CD4-positive, alpha-beta T cell (primary cell): Measurements from ENCODE around the gene FBXL17. TPM values are rescaled to one million over a fixed set of nuclear protein-coding genes. Genes with fewer than 3 reads are reported as not detected.

Experiments used
- ATAC-seq: fragments of 200-7000 bp; cut with Tn5 transposase; one replicate; pipeline ENCODE4 v1.10.0; 2022; ENCODE audit warnings: mild to moderate bottlenecking; ENCODE audit not compliant: poor library complexity
- CTCF ChIA-PET: fragments of 350-600 bp; sonication (Branson Sonifier 250); formaldehyde crosslinking; loops from one replicate; lab custom pipeline; 2021; ENCODE audit warnings: antibody characterized with exemption, inconsistent platforms; lab: Charles Lee
- POLR2A ChIA-PET: fragments of 350-600 bp; sonication (Branson Sonifier 250); formaldehyde crosslinking; loops from one replicate; lab custom pipeline; 2021; ENCODE audit warnings: antibody characterized with exemption, inconsistent platforms; lab: Charles Lee
- DNase-seq, 14 experiments: peaks; one replicate each; pipeline ENCODE4 v3.0.0-alpha.2; 2013 to 2020; ENCODE audit warnings: mixed read lengths in 2 of 14
- H3K27ac ChIP-seq, 2 donors: one replicate each; pipeline versions ENCODE4 v1.5.1 to v1.7.0; 2013; ENCODE audit warnings: low read length in 2 of 2, low read depth in 1 of 2, mild to moderate bottlenecking in 1 of 2
- H3K27me3 ChIP-seq, 2 experiments: 1 replicate in 1 of 2; 2 replicates in 1 of 2; pipeline versions ENCODE4 v1.6.1 to v1.7.0; 2013; ENCODE audit warnings: low read length in 2 of 2, control low read depth in 1 of 2, mild to moderate bottlenecking in 1 of 2, moderate library complexity in 1 of 2; ENCODE audit not compliant: insufficient read depth in 2 of 2, control insufficient read depth in 1 of 2
- H3K36me3 ChIP-seq: one replicate; pipeline ENCODE4 v1.6.1; 2013; ENCODE audit warnings: low read length, control low read depth; ENCODE audit not compliant: insufficient read depth
- H3K4me1 ChIP-seq: one replicate; pipeline ENCODE4 v1.6.1; 2013; ENCODE audit warnings: low read length, control low read depth; ENCODE audit not compliant: insufficient read depth
- H3K4me3 ChIP-seq: one replicate; pipeline ENCODE4 v1.5.1; 2013; ENCODE audit warnings: mild to moderate bottlenecking, low read length, moderate library complexity
- H3K9me3 ChIP-seq, 2 experiments: 1 replicate in 1 of 2; 2 replicates in 1 of 2; pipeline versions ENCODE4 v1.6.1 to v1.7.0; 2013; ENCODE audit warnings: low read length in 2 of 2, mild to moderate bottlenecking in 2 of 2, control low read depth in 1 of 2, moderate library complexity in 1 of 2; ENCODE audit not compliant: control insufficient read depth in 1 of 2, insufficient read depth in 1 of 2
- H3K27ac Mint-ChIP-seq: one replicate; pipeline ENCODE4 v1.8.0; 2020; ENCODE audit warnings: mixed read lengths
- H3K27me3 Mint-ChIP-seq: one replicate; pipeline ENCODE4 v1.8.0; 2021; ENCODE audit warnings: mixed read lengths
- H3K36me3 Mint-ChIP-seq: one replicate; pipeline ENCODE4 v1.8.0; 2021; ENCODE audit warnings: low read depth, mixed read lengths
- H3K4me1 Mint-ChIP-seq: one replicate; pipeline ENCODE4 v1.8.0; 2021; ENCODE audit warnings: low read depth, mixed read lengths
- H3K4me3 Mint-ChIP-seq: one replicate; pipeline ENCODE4 v1.8.0; 2020; ENCODE audit warnings: mild to moderate bottlenecking, mixed read lengths
- H3K9me3 Mint-ChIP-seq: one replicate; pipeline ENCODE4 v1.8.0; 2020; ENCODE audit warnings: mixed read lengths
- CTCF ChIP-seq: fragments of 200-600 bp; IDR thresholded peaks from one replicate; pipeline ENCODE4 v1.8.0; 2022; ENCODE audit warnings: antibody characterized with exemption, mild to moderate bottlenecking
- intact Hi-C, 2 experiments: fragments of 100-400 bp; cut with DNase I in 1 of 2; cut with micrococcal nuclease in 1 of 2; formaldehyde crosslinking; loops; one replicate each; pipeline versions ENCODE4 v1.15.1 to v1.9.0; 2023 to 2025; cut with DNase I, micrococcal nuclease
- total RNA-seq, 174 experiments: library from RNA in 2 of 174; stranded (reverse) in 2 of 174; gene quantifications; one replicate each; pipeline ENCODE4 v1.2.3 and lab custom pipeline; 2021 to 2026

Gene FBXL17
- total RNA-seq, 2 experiments from 2014 or later, result 17.9 to 21.1 TPM

GRCh38 chr5:108360280-108360679 lies 21.6 kb downstream of the FBXL17 start:
- Mint-ChIP-seq H3K9me3 (no peaks in the 10 kb centered on the region), H3K27ac (no peak overlapping the region), H3K36me3 (peaks cover 30% of the 10 kb centered on the region), H3K4me3 (no peak overlapping the region), H3K4me1 (peaks cover 7% of the 10 kb centered on the region), H3K27me3 (no peaks in the 10 kb centered on the region)
- Histone ChIP-seq H3K27ac (no peak overlapping the region), H3K4me1 (no peaks in the 10 kb centered on the region), H3K27me3 (no peaks in the 10 kb centered on the region), H3K4me3 (no peak overlapping the region), H3K9me3 (no peaks in the 10 kb centered on the region), H3K36me3 (peaks cover 9% of the 10 kb centered on the region)
- ATAC-seq (no peak), DNase-seq (no peak)
- POLR2A ChIA-PET, result no interaction called here
- CTCF ChIA-PET, result interaction anchor here (1.6 kb wide), 1 partner anchor 100 kb away, joined by 4 read pairs; no protein-coding TSS in a partner anchor
- TF ChIP-seq CTCF, result no peak
- intact Hi-C loops, result no loop called here

GRCh38 chr5:108356286-108356685 lies 25.6 kb downstream of the FBXL17 start:
- H3K4me3 ChIP-seq, result no peak overlapping the region
- Mint-ChIP-seq H3K9me3 (no peaks in the 10 kb centered on the region), H3K4me3 (no peak overlapping the region), H3K27me3 (no peaks in the 10 kb centered on the region), H3K4me1 (peaks cover 4% of the 10 kb centered on the region), H3K27ac (no peak overlapping the region), H3K36me3 (peaks cover 11% of the 10 kb centered on the region)
- ChIA-PET CTCF (no interaction called here), POLR2A (no interaction called here)
- no peaks in the 10 kb centered on the region for H3K4me1 ChIP-seq
- no peak overlapping the region for H3K27ac ChIP-seq
- no peaks in the 10 kb centered on the region for H3K9me3 ChIP-seq
- no peak for TF ChIP-seq CTCF
- H3K27me3 ChIP-seq, result no peaks in the 10 kb centered on the region
- ATAC-seq (no peak), DNase-seq (no peak)
- intact Hi-C loops, result no loop called here
- no peaks in the 10 kb centered on the region for H3K36me3 ChIP-seq

GRCh38 chr5:108353087-108353486 lies 28.8 kb downstream of the FBXL17 start:
- Mint-ChIP-seq H3K27ac (no peak overlapping the region), H3K4me1 (peaks cover under 1% of the 10 kb centered on the region), H3K9me3 (no peaks in the 10 kb centered on the region), H3K36me3 (peaks cover 6% of the 10 kb centered on the region), H3K4me3 (no peak overlapping the region), H3K27me3 (no peaks in the 10 kb centered on the region)
- Histone ChIP-seq H3K27me3 (no peaks in the 10 kb centered on the region), H3K27ac (no peak overlapping the region), H3K36me3 (no peaks in the 10 kb centered on the region), H3K4me1 (no peaks in the 10 kb centered on the region), H3K9me3 (no peaks in the 10 kb centered on the region), H3K4me3 (no peak overlapping the region)
- CTCF ChIA-PET, result no interaction called here
- ATAC-seq (no peak), DNase-seq (no peak)
- no peak for TF ChIP-seq CTCF
- intact Hi-C loops, result no loop called here
- POLR2A ChIA-PET, result no interaction called here
